HG02943 (cell line): ENCODE data around the gene ACTR2.
A peak's percentile ranks its signal among the peaks of the same experiment; 100 is the strongest.
"Not testable (repeated sequence)": the region's sequence is repeated elsewhere in the genome, so short reads cannot be mapped to it uniquely, and the experiment has no call there.

ENCODE experiments used
- ATAC-seq: cut with Tn5 transposase; IDR thresholded peaks from one replicate; pipeline ENCODE4 v1.9.1; 2021; ENCODE audit warnings: mild to moderate bottlenecking, low read depth, moderate library complexity; ENCODE audit not compliant: unreplicated experiment

Gene ACTR2

GRCh38 chr2:65227020-65227455, 593 bp upstream of the ACTR2 start:
- ATAC-seq = peak; percentile 11

GRCh38 chr2:65228263-65228750, 676 bp downstream of the ACTR2 start:
- ATAC-seq = peak; percentile 42

GRCh38 chr2:65231121-65231520, 3.5 kb downstream of the ACTR2 start:
- no peak for ATAC-seq

GRCh38 chr2:65231892-65232477, 4.4 kb downstream of the ACTR2 start:
- ATAC-seq = no peak

- no peak for ATAC-seq
These were observed 5.0 kb downstream of the ACTR2 start for GRCh38 chr2:65232636-65233035.

- no peak for ATAC-seq
These were observed 13.0 kb downstream of the ACTR2 start for GRCh38 chr2:65240657-65241056.

GRCh38 chr2:65244452-65244851, 16.8 kb downstream of the ACTR2 start:
- not testable (repeated sequence) for ATAC-seq

GRCh38 chr2:65252640-65253039, 25.0 kb downstream of the ACTR2 start:
- ATAC-seq = no peak

- ATAC-seq = no peak
These were observed 27.7 kb downstream of the ACTR2 start for GRCh38 chr2:65255356-65255755.

GRCh38 chr2:65256054-65256453, 28.4 kb downstream of the ACTR2 start:
- no peak for ATAC-seq

GRCh38 chr2:65257866-65258265, 30.2 kb downstream of the ACTR2 start:
- not testable (repeated sequence) for ATAC-seq

- no peak for ATAC-seq
These were observed 34.0 kb downstream of the ACTR2 start for GRCh38 chr2:65261676-65262075.

GRCh38 chr2:65263262-65263661, 35.6 kb downstream of the ACTR2 start:
- ATAC-seq = no peak

GRCh38 chr2:65263986-65264385, 36.4 kb downstream of the ACTR2 start:
- ATAC-seq = no peak

- ATAC-seq = no peak
These were observed 37.4 kb downstream of the ACTR2 start for GRCh38 chr2:65264821-65265670.

GRCh38 chr2:65265671-65266045, 38.0 kb downstream of the ACTR2 start:
- ATAC-seq = no peak

GRCh38 chr2:65267008-65267407, 39.4 kb downstream of the ACTR2 start:
- no peak for ATAC-seq

GRCh38 chr2:65268957-65269356, 41.3 kb downstream of the ACTR2 start:
- ATAC-seq = no peak

GRCh38 chr2:65273344-65273743, 45.7 kb downstream of the ACTR2 start:
- ATAC-seq = no peak

- ATAC-seq = no peak
These were observed 47.7 kb downstream of the ACTR2 start for GRCh38 chr2:65275141-65275915.

GRCh38 chr2:65276609-65277008, 49.0 kb downstream of the ACTR2 start:
- no peak for ATAC-seq
